ENCODE results near the gene NT5DC2.

The NT5DC2 gene

GRCh38 chr3:52490939-52491526, 42.6 kb downstream of the NT5DC2 start (continued):
- TF ChIP-seq CREB5 (CRISPR knock-in tag; IDR thresholded peaks at IDR 0.05; ENCODE audit: low read depth) (no peak), ZC3H10 (CRISPR knock-in tag; IDR thresholded peaks at IDR 0.05) (no peak), BACH2 (CRISPR knock-in tag; IDR thresholded peaks at IDR 0.05; ENCODE audit: borderline replicate concordance) (no peak), ZFP3 (CRISPR knock-in tag; IDR thresholded peaks at IDR 0.05) (no peak), ZNF565 (CRISPR knock-in tag; conservative IDR thresholded peaks at IDR 0.05; ENCODE audit: low read depth) (no peak), POU6F1 (CRISPR knock-in tag; IDR thresholded peaks at IDR 0.05; ENCODE audit: borderline replicate concordance, low read depth) (no peak)

- TF ChIP-seq ZFP30 (CRISPR knock-in tag; IDR thresholded peaks at IDR 0.05), result no peak
- no peak for TF ChIP-seq TOX (CRISPR knock-in tag; IDR thresholded peaks at IDR 0.05; ENCODE audit: borderline replicate concordance)
- no peak for TF ChIP-seq PATZ1 (CRISPR knock-in tag; IDR thresholded peaks at IDR 0.05; ENCODE audit: borderline replicate concordance)
- no peak for TF ChIP-seq ZNF70 (CRISPR knock-in tag; IDR thresholded peaks at IDR 0.05)
- TF ChIP-seq ZC3H10 (CRISPR knock-in tag; IDR thresholded peaks at IDR 0.05), result no peak
- TF ChIP-seq CSRNP3 (CRISPR knock-in tag; IDR thresholded peaks at IDR 0.05), result no peak
- TF ChIP-seq SNAI2 (CRISPR knock-in tag; IDR thresholded peaks at IDR 0.05), result no peak
- TF ChIP-seq ZFP3 (CRISPR knock-in tag; IDR thresholded peaks at IDR 0.05), result no peak
- no peak for TF ChIP-seq ESRRG (CRISPR knock-in tag; IDR thresholded peaks at IDR 0.05)
- no peak for TF ChIP-seq POU6F1 (CRISPR knock-in tag; IDR thresholded peaks at IDR 0.05; ENCODE audit: borderline replicate concordance, low read depth)
- no peak for TF ChIP-seq CREB5 (CRISPR knock-in tag; IDR thresholded peaks at IDR 0.05; ENCODE audit: low read depth)
- no peak for ATAC-seq
These were observed 43.4 kb downstream of the NT5DC2 start for GRCh38 chr3:52490035-52490938.

GRCh38 chr3:52489453-52489852, 44.2 kb downstream of the NT5DC2 start:
- no peak for ATAC-seq
- no peak for TF ChIP-seq OSR1 (CRISPR knock-in tag; IDR thresholded peaks at IDR 0.05)
- TF ChIP-seq ARNTL (CRISPR knock-in tag; IDR thresholded peaks at IDR 0.05; ENCODE audit: borderline replicate concordance, low read depth), result no peak
- no peak for TF ChIP-seq PPARA (CRISPR knock-in tag; IDR thresholded peaks at IDR 0.05; ENCODE audit: borderline replicate concordance)
- TF ChIP-seq TSHZ2 (CRISPR knock-in tag; IDR thresholded peaks at IDR 0.05), result no peak
- TF ChIP-seq RARB (CRISPR knock-in tag; IDR thresholded peaks at IDR 0.05), result no peak
- TF ChIP-seq CREB5 (CRISPR knock-in tag; IDR thresholded peaks at IDR 0.05; ENCODE audit: low read depth), result no peak
- no peak for TF ChIP-seq CSRNP3 (CRISPR knock-in tag; IDR thresholded peaks at IDR 0.05)
- TF ChIP-seq ZNF8 (CRISPR knock-in tag; IDR thresholded peaks at IDR 0.05), result no peak
- TF ChIP-seq BACH2 (CRISPR knock-in tag; IDR thresholded peaks at IDR 0.05; ENCODE audit: borderline replicate concordance), result no peak
- no peak for TF ChIP-seq TOX (CRISPR knock-in tag; IDR thresholded peaks at IDR 0.05; ENCODE audit: borderline replicate concordance)
- TF ChIP-seq ZFP3 (CRISPR knock-in tag; IDR thresholded peaks at IDR 0.05), result no peak

Data from SK-N-SH treated with all-trans-retinoic acid at 6 μM for 48 hours (cell line).